Stimulated activated CD8-positive, alpha-beta memory T cell treated with anti-CD3 and anti-CD28 coated beads, Interleukin-15, amount 100 ng/mL, for 24 hours (primary cell): ENCODE data around the gene ZNF224.
A peak's percentile ranks its signal among the peaks of the same experiment; 100 is the strongest.
"Not testable (repeated sequence)": the region's sequence is repeated elsewhere in the genome, so short reads cannot be mapped to it uniquely, and the experiment has no call there.

Experiments
- DNase-seq: peaks from one replicate; pipeline ENCODE4 v3.0.0-alpha.2; 2020; ENCODE audit warnings: low read depth

The ZNF224 gene

DNA sequence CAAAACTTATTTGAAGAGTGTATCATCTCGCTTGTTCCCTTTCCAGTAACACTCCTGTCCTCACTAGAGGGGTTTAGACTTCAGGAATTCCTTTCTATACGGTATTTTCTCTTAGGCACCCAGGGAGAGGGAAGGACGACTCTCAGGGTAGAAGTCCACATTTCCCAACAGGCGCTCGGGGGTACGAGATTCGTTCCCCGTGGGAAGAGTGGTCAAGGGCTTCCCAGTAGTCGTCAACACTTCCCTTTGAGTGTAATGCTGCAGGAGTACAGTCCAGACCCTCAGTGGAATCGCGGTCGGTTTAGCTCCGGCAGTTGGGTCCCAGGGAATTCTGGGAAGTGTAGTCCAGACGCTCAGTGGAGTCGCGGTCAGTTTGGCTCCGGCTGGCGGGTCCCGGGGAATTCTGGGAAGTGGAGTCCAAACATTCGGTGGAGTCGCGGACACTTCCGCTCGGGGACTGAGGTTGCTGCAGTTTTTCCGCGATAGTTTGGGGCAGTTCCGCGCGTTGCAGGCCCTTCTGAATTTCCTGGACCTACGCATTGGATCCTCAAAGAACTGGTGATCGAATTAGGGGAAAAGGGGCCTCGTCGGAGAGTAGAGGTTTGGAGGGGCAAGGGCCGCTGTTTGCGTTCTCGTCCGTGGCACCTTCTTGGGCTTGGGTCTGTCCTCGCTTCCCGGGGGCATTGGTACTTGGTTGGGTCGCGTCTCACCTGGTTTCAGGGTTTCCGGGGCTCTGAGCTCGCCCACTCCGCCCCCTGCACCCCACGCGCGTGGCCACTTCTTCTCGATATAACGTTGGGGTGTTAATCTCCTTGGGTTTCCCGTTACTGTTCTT lies at the start of gene ZNF224:
ZNF224 (plus strand) TSS at position 431 of the 835 bp plus-strand sequence. CDS start 3,513 bp downstream, outside the sequence.
- DNase-seq: peak; percentile 46

DNA sequence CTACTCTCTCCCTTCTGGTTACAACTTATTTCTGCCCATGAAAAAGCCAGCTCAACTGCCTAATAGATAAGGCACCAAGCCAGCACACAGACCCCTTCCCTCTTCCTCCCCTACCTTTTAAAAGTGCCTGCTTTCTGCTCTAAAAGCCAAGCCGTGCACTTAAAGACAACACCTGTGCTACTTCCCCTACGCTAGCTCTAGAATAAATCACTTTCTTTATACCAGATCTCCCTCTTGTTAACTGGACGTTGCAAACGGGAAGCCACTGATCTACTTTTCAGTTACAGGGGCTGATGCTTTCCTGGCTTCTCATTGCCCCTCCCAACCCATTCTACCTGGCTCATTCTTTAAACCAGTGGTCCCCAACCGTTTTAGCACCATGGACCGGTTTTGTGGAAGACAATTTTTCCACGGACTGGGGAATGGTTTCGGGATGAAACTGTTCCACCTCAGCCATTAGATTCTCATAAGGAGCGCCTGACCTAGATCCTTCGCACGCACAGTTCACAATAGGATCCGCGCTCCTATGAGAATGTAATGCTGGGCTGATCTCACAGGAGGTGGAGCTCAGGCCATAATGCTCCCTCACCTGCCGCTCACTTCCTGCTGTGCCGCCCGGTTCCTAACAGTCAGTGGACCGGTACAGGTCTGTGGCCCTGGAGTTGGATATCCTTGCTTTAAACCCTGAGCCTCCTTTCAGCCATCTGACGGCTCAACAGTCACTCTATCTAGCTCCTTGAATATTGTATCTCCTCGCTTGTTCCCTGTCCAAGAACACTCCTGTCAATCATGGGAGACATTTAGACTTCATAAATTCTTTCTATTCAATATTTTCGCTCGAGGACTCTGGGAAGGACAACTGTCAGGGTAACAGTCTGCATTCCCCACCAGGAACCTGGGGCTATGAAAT lies 43.2 kb upstream of the ZNF224 start:
- no peak for DNase-seq

DNA sequence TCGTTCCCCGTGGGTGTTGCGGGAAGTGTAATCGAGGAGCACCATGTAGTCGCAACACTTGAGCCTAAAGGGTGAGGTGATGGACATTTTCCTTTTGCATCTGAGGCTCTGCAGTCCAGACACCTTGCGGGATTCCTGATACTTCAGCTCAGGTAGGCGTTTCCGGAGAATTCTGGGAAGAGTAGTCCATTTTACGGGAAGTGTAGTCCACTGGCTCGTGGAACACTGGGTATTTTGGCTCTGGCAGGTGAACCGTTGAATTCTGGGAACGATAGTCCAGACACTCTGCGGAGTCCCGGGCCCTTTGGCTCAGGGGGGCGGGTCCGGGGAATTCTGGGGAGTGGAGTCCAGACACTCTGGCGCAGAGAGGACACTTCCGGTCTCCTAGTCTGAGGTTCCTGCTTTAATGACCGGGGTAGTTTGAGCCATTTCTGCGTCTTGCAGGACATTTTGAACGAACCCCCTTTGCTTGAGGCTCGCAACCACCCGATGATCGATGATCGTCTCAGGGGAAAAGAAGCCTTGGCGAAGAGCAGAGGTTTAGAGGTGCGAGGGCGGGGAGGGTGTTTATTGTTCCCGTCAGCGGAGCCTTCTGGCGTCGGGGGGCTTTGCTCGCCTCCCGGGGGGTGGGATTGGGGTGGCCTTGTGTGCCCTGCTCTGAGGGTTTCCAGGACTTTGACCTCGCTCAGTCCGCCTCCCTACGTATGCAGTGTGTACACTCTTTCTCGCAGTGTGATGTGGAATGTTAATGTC lies 42.3 kb upstream of the ZNF224 start, which contains the start of gene ZNF223:
ZNF223 (plus strand) TSS at position 387 of the 753 bp plus-strand sequence. CDS start 3,141 bp downstream, outside the sequence.
- no peak for DNase-seq

DNA sequence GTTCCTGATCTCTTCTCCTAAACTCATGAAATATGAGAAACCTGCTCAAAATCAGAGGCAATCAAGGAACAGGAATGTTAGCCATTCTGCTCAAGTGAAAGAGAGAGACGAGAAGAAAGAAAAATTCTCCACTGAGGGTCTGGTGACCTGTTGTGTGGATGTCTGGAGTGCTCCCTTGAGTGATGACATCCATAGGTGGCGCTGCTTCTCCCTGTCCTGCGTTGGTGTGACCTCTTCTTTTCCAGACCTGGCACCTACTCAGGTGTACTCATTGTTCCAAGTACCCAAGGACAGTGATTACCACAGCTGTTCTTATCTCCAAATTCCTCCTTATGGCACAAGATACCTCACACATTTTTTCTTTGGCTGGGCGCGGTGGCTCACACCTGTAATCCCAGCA lies 38.3 kb upstream of the ZNF224 start:
- DNase-seq: no peak

DNA sequence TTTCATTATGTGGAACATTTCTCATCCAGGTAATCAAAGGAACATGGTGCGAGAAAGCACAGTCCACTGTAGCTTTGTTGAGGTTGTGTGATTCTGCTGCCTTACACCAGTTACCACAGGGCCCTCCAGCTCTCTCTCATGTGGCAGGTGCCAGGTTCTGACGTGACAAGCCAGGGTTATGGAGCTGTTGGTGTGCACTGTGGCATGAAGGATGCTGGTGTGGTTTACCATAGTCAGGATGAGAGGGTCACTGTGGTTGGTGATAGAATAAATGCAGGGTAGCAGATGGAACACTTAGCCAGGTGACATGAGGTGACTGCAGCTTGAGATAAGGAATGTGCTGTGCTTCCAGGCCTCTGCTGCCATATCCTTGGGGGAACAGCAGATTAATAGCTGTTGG lies 34.9 kb upstream of the ZNF224 start:
- no peak for DNase-seq

GRCh38 chr19:44061038-44061437 lies 33.1 kb upstream of the ZNF224 start:
- DNase-seq: no peak

GRCh38 chr19:44066305-44066704 lies 27.9 kb upstream of the ZNF224 start:
- DNase-seq: no peak

DNA sequence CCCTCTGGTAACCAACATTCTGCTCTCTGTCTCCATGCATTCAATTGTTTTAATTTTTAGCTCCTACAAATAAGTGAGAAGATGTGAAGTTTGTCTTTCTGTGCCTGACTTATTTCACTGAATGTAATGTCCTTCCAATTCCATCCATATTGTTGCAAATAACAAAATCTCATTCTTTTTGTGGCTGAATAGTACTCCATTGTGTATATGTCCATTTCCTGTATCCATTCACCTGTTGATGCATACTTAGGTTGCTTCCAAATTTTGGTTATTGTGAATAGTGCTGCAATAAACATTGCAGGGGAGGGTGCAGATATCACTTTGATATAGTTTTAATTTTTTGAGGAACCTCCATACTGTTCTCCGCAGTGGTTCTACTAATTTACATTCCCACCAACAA lies 24.7 kb upstream of the ZNF224 start:
- DNase-seq: no peak

DNA sequence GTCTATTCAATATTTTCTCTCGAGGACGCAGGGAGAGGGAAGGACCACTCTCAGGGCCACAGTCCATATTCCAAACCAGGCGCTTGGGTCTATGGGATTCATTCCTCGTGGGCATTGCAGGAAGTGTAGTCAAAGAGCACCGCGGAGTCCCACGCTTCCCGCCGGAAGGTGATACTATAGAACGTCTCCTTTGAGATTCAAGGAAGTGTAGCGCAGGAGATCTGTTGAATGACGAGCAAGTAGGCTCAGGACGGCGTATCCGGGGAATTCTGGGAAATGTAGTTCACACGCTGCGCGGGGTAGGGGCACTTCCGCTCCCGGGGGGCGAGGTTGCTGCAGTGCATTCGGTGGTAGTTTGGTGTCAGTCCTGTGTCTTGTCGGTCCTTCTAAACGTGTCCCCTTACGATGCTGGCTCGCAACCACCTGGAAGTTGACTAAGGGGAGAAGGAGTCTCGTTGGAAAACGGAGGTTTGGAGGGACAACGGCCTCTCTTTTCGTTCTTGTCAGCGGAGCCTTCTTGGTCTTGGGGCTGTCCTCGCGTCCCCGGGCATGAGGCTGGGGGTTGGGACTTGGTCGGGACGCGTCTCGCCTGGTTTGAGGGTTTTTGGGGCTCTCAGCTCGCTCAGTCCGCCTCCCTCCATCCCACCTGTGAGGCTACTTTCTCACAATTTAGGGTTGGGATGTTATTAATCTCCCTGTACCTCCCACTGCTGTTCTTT lies 22.2 kb upstream of the ZNF224 start, which contains the start of gene ZNF284:
ZNF284 (plus strand) TSS at position 336 of the 719 bp plus-strand sequence. CDS start 4,231 bp downstream, outside the sequence.
- DNase-seq: peak; percentile 49

DNA sequence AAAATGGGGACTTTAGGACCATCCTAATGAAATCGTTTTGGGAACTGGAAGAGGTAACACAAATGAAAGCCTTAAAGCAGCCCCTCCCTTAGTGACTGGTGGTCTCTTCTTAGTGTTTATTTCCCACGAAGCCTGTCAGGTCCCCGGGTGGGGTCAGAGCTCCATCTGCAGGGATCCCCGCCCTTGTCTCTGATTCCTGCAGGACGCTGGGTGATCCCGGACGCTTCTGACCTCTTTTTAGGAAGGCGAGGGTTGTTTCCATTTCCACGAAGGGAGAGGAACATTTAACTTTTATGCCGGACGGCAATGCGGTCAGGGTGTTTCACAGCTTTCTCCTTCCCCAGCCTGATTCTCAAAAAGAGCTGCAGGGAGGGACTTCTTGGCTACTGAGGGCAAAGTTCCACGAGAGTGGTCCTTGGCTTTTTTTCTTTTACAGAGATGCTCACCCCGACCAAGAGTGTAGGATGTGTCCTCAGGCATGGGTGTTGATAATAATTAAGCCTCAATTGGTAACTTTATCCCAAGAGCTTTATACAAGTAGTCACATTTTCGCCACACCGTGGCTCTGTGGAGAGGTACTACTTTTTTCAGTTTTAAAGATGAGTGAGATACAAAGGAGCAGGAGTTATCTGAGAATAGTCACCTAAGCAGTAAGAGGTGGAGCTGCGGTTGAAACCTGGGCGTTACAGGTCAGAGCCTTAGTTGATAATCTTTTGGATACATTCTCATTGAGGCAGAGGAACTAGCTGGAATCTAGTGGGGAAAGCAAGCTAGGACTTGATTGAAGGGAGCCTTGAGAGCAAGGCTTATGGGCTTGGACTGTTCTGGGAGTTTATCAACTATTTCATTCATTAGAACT lies 21.4 kb upstream of the ZNF224 start:
- no peak for DNase-seq

- DNase-seq: no peak
Measured at GRCh38 chr19:44076325-44076724, 17.8 kb upstream of the ZNF224 start.

DNA sequence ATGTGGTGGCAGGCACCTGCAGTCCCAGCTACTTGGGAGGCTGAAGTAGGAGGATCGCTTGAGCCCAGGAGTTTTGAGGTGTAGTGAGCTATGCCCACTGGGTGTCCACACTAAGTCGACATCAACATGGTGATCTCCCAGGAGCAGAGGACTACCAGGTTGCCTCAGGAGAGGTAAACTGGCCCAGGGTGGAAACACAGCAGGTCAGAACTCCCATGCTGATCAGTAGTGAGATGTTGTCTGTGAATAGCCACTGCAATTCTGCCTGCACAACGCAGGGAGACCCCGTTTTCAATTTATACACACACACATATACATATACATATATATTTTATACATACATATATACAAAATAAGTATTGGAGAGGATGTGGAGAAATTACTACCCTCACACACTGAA lies 2.1 kb upstream of the ZNF224 start:
- no peak for DNase-seq

- DNase-seq: no peak
Measured at GRCh38 chr19:44107751-44108150, 13.6 kb downstream of the ZNF224 start.

GRCh38 chr19:44109458-44109857 lies 15.3 kb downstream of the ZNF224 start:
- DNase-seq: no peak

GRCh38 chr19:44111910-44112463 lies 17.8 kb downstream of the ZNF224 start:
- DNase-seq: no peak

DNA sequence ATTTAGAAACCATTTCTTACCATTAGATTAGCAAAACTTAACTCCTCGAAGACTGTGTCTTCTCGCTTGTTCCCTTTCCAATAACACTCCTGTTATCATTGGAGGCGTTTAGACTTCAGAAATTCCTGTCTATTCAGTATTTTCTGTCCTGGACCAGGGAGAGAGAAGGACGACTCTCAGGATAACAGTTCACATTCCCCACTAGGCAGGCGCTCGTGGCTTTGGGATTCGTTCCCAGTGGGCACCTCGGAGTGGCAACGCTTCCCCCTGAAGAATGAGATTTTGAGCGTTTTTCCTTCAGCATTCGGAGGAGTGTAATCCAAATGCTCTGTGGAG lies 18.6 kb downstream of the ZNF224 start:
- no peak for DNase-seq

DNA sequence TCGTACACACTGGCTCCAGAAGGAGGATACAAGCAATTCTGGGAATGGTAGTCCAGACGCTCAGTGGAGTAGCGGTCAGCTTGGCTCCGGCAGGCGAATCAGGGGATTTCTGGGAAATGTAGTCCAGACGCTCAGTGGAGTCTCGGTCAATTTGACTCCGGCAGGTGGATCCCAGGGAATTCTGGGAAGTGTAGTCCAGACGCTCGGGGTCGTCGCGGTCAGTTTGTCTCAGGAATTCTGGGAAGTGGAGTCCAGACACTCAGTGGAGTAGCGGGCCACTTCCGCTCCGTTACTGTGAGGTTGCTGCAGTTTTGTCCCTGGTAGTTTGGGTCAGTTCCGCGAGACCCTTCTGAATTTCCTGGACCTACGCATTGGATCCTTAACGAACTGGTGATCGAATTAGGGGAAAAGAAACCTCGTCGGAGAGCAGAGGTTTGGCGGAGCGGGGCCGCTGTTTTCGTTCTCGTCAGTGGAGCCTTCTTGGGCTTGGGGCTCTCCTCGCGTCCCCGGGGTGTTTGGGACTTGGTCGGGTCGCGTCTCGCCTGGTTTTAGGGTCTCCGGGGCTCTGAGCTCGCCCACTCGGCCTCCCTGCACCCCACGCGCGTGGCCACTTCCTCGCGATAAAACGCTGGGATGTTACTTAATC lies 19.1 kb downstream of the ZNF224 start, which contains the start of gene ZNF225:
ZNF225 (plus strand) TSS at position 262 of the 646 bp plus-strand sequence. CDS start 2,429 bp downstream, outside the sequence.
- peak; percentile 44 for DNase-seq

- no peak for DNase-seq
Measured at GRCh38 chr19:44113784-44114390, 19.7 kb downstream of the ZNF224 start.

DNA sequence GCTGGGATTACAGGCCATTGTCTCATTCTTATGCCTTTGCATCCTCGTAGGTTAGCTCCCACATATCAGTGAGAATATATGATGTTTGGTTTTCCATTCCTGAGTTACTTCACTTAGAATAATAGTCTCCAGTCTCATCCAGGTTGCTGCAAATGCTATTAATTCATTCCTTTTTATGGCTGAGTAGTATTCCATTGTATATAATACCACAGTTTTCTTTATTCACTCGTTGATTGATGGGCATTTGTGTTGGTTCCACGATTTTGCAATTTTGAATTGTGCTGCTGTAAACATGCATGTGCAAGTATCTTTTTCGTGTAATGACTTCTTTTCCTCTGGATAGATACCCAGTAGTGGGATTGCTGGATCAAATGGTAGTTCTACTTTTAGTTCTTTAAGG lies 27.0 kb downstream of the ZNF224 start:
- DNase-seq: not testable (repeated sequence)
